Endothelial cell of umbilical vein (primary cell): Measurements from ENCODE around the gene PAPOLA.

Source experiments
- CTCF ChIP-seq, 2 donors: IDR thresholded peaks; 1 replicate in 1 of 2; 2 replicates in 1 of 2; pipeline ENCODE4 v1.5.1; 2011; ENCODE audit warnings: low read length in 2 of 2, mild to moderate bottlenecking in 2 of 2, moderate library complexity in 2 of 2, control low read depth in 1 of 2, inconsistent platforms in 1 of 2, low read depth in 1 of 2; ENCODE audit not compliant: insufficient read depth in 1 of 2; ENCODE audit errors: extremely low read depth in 1 of 2
- EZH2 ChIP-seq: IDR thresholded peaks from 2 replicates; pipeline ENCODE4 v1.6.1; 2012; ENCODE audit warnings: borderline replicate concordance, low read depth, mild to moderate bottlenecking, moderate library complexity, low read length, inconsistent platforms; ENCODE audit not compliant: severe bottlenecking
- FOS ChIP-seq: IDR thresholded peaks from 2 replicates; pipeline ENCODE4 v1.6.1; 2011; ENCODE audit warnings: mild to moderate bottlenecking, low read length, moderate library complexity, borderline replicate concordance; ENCODE audit not compliant: insufficient read depth
- POLR2A ChIP-seq: IDR thresholded peaks from 2 replicates; pipeline ENCODE4 v1.6.1; 2012; ENCODE audit warnings: low read depth, mild to moderate bottlenecking, control low read depth, low read length
- POLR2AphosphoS5 ChIP-seq: IDR thresholded peaks from 2 replicates; pipeline ENCODE4 v1.6.1; 2012; ENCODE audit warnings: low read depth, mild to moderate bottlenecking, control low read depth, low read length, moderate library complexity; ENCODE audit not compliant: insufficient read depth

- TF ChIP-seq CTCF (IDR thresholded peaks at IDR 0.05; ENCODE audit: extremely low read depth in 1 of 2, insufficient read depth in 1 of 2, low read depth in 1 of 2, low read length in 2 of 2) (no peak), POLR2A (no peak), POLR2AphosphoS5 (no peak), EZH2 (no peak), FOS (no peak)
Observed at GRCh38 chr14:96511146-96511545, 9.0 kb downstream of the PAPOLA start.
